ENCODE results near the gene LMO7. TPM values are rescaled to one million over a fixed set of nuclear protein-coding genes. Genes with fewer than 3 reads are reported as not detected.

Gene LMO7
- total RNA-seq, 1 experiment from 2014 or later: 20.4 TPM

- no peaks in the 10 kb centered on the region for H3K79me2 ChIP-seq (ENCODE audit: insufficient read depth, low read length)
- H2AFZ ChIP-seq (ENCODE audit: low read length): no peak overlapping the region
- H2AK5ac ChIP-seq (ENCODE audit: insufficient read length, low read length): no peak overlapping the region
- H2BK12ac ChIP-seq (ENCODE audit: insufficient read length, low read depth, low read length): no peak overlapping the region
- no peak overlapping the region for H4K5ac ChIP-seq (ENCODE audit: insufficient read length, low read depth, low read length)
- TF ChIP-seq CTCF (conservative IDR thresholded peaks at IDR 0.05): no peak
- no peaks in the 10 kb centered on the region for H3K4me1 ChIP-seq (ENCODE audit: insufficient read depth, low read length)
- H4K8ac ChIP-seq (replicated peaks; ENCODE audit: insufficient read length, low read depth, low read length): no peak overlapping the region
- H4K91ac ChIP-seq (ENCODE audit: insufficient read length, low read depth, low read length): no peak overlapping the region
- Mint-ChIP-seq H3K27ac (no peak overlapping the region; a peak in 1 of 7 replicates), H3K4me1 (peaks cover 0 to 15% of the 10 kb centered on the region in 2 experiments; a peak in 2 of 4 replicates), H3K36me3 (ENCODE audit: insufficient read depth in 1 of 3, low read depth in 3 of 3) (no peaks in the 10 kb centered on the region), H3K27me3 (ENCODE audit: low read depth) (no peaks in the 10 kb centered on the region), H3K9me3 (no peaks in the 10 kb centered on the region), H3K4me3 (no peak overlapping the region)
- no peak overlapping the region for H3K14ac ChIP-seq (ENCODE audit: insufficient read depth, low read length)
- H3K4me2 ChIP-seq (ENCODE audit: insufficient read depth, insufficient read length, low read length): no peak overlapping the region
- no peaks in the 10 kb centered on the region for H3K79me1 ChIP-seq (ENCODE audit: insufficient read depth, low read depth, low read length, poor library complexity, severe bottlenecking)
- no peaks in the 10 kb centered on the region for H3K23me2 ChIP-seq (ENCODE audit: insufficient read length, low read depth, low read length, poor library complexity, severe bottlenecking)
- H3K27me3 ChIP-seq (ENCODE audit: insufficient read depth, low read length): no peaks in the 10 kb centered on the region
- no peak overlapping the region for H3K18ac ChIP-seq (ENCODE audit: insufficient read length, low read depth, low read length)
- H3K4ac ChIP-seq (ENCODE audit: low read depth, low read length): no peak overlapping the region
- H3K9me3 ChIP-seq (ENCODE audit: control insufficient read depth, low read depth, low read length): no peaks in the 10 kb centered on the region
- H3K56ac ChIP-seq (ENCODE audit: insufficient read length, low read depth, low read length): no peak overlapping the region
- no peak overlapping the region for H3K23ac ChIP-seq (ENCODE audit: insufficient read length, low read depth, low read length)
- no peak overlapping the region for H2BK120ac ChIP-seq (ENCODE audit: low read depth, low read length, poor library complexity, severe bottlenecking)
- no peak overlapping the region for H2BK5ac ChIP-seq (ENCODE audit: insufficient read length, low read length)
- no peak overlapping the region for H2BK15ac ChIP-seq (ENCODE audit: low read depth, low read length)
- no CpG with 5 or more reads among the region's 2 CpGs for WGBS (ENCODE audit: extremely low coverage, insufficient read length, low lambda C conversion rate)
- H3T11ph ChIP-seq (ENCODE audit: low read length): no peak overlapping the region
- no peak for DNase-seq
- H4K20me1 ChIP-seq (ENCODE audit: control insufficient read depth, insufficient read depth, insufficient read length): no peaks in the 10 kb centered on the region
- no peak overlapping the region for H3K9ac ChIP-seq (ENCODE audit: extremely low read depth, insufficient read length, low read length)
- no peak overlapping the region for H3K27ac ChIP-seq (ENCODE audit: insufficient read length, low read depth, low read length)
- H2BK20ac ChIP-seq (ENCODE audit: low read depth, low read length, poor library complexity, severe bottlenecking): no peak overlapping the region
Measured at GRCh38 chr13:75764251-75764925, 128.3 kb downstream of the LMO7 start.
